ENCODE data around the gene CD37.

Gene CD37

DNA sequence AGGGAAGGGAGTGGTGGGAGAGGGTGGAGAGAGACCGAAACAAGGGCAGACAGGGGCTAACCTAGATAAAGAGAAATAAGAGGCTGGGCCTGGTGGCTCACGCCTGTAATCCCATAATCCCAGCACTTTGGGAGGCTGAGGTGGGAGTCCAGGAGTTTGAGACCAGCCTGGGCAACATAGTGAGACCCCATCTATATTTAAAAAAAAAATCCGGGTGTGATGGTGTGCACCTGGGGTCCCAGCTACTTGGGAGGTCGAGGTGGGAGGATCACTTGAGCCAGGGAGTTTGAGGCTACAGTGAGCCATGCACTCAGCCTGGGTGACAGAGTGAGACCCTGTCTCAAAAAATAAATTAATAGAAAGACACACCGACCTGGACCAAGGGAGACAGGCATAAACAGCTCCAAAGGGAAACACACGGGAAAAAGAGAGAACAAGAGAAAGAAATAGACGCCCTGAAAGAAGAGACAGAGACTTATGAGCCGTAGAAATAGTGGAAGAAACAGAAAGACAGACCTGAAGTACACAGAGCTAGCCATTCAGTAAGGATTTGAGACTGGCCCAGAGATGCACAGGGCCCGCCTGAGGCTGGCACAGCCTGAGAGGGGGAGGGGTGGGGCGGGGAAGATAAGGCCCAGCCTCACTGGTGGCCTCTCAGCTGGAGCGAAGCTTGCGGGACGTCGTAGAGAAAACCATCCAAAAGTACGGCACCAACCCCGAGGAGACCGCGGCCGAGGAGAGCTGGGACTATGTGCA, 2.2 kb downstream of the CD37 start:
- peaks cover 68% of the 10 kb centered on the region for H3K4me1 Mint-ChIP-seq (ENCODE audit: low read depth)
- H3K4me3 Mint-ChIP-seq = peak overlapping the region; percentile 99
- H3K27ac Mint-ChIP-seq = peak overlapping the region; percentile 98
- peaks cover 33% of the 10 kb centered on the region for H3K36me3 Mint-ChIP-seq (ENCODE audit: low read depth)
- H3K27me3 Mint-ChIP-seq = no peaks in the 10 kb centered on the region
- no peaks in the 10 kb centered on the region for H3K9me3 Mint-ChIP-seq

DNA sequence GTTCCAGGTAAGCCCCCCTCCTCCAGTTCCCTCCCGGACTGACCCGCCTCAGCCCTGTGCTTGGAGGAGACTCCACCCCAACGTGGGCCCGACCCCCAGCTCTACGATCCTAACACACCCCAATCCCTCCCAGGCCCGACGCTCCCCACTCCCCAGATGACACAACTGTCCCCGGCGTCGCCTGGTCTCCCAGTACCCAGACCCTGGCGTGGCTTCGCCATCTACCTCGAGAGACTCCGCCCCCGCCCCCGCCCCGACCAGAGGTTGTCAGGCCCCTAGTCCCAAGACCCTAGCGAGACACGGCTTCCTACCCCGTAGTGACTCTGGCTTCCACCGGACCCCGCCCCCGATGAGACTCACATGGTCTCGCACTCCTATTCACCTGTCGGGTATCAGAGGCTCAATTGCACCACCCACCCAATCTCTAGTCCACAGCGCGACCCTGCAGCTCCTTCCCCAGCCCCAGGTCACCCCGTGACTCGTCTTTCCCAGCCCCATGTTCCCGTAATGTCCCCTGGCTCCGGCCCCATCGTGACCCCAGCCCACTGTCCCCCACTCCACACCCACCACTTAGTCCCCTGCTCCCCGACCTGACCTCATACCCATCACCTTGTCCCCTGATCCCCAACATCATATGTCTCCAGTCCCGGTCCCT, 2.9 kb downstream of the CD37 start:
- Mint-ChIP-seq H3K9me3 (no peaks in the 10 kb centered on the region), H3K36me3 (ENCODE audit: low read depth) (peaks cover 33% of the 10 kb centered on the region)

DNA sequence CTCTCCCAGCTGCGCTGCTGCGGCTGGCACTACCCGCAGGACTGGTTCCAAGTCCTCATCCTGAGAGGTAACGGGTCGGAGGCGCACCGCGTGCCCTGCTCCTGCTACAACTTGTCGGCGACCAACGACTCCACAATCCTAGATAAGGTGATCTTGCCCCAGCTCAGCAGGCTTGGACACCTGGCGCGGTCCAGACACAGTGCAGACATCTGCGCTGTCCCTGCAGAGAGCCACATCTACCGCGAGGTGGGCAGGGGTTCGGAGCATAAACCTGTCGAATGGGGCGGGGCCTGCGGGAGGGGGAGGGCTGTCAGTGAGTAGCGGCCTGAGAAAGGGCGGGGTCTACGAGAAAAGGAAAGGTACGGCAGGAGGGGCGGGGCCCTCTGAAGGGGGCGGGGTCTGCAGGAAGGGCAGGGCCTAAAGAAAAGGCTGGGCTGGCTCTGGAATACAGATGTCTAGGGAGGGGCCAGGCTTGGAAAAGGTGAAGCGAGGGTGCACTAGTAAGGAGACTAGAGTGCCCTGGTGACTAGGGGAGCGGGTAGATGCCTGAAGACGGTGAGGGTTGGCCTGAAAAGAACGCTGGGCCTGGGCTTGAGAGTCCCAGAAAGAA, 3.6 kb downstream of the CD37 start:
- Mint-ChIP-seq H3K4me1 (ENCODE audit: low read depth) (peaks cover 61% of the 10 kb centered on the region), H3K9me3 (no peaks in the 10 kb centered on the region), H3K27ac (peak overlapping the region; percentile 45), H3K4me3 (no peak overlapping the region), H3K36me3 (ENCODE audit: low read depth) (peaks cover 33% of the 10 kb centered on the region), H3K27me3 (no peaks in the 10 kb centered on the region)

More for the DNA sequence above, 2.9 kb downstream of the CD37 start:
- Mint-ChIP-seq H3K4me1 (ENCODE audit: low read depth) (peaks cover 67% of the 10 kb centered on the region), H3K27ac (peak overlapping the region; percentile 45), H3K4me3 (peak overlapping the region; percentile 3), H3K27me3 (no peaks in the 10 kb centered on the region)

DNA sequence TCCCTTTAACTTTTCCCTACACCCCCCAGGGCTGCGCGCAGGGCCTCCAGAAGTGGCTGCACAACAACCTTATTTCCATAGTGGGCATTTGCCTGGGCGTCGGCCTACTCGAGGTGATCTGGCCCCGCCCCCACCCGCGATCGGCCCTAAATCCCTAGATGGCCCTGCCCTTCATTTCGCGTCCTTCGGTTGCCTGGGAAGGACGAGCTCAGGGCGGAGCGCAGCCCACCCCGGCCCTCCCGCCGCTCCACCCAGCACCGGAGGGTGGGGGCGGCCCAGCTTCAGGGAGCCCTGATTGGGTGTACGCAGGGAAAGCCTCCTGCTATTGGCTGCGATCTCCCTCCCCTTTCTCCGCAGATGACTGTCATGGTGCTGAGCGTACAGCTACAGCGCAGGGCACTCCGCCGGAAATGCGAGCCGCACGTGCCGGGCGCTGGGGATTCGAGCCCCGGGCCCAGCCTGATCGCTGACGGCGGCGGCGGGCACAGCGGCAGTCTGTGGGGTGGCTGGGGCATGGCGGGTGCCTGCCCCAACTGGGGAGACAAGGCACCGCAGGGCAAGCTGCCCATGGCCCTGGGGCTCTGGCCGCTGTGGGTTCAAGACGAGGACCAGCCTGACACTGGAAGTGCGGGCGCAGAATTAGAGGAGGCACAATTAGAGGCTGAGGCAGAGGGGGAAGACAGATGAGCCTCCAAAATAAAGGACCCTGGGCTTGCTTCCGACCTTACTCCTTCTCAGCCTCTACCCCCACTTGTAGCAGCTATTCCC, 4.3 kb downstream of the CD37 start:
- no peaks in the 10 kb centered on the region for H3K9me3 Mint-ChIP-seq
- H3K4me3 Mint-ChIP-seq = no peak overlapping the region
- peaks cover 33% of the 10 kb centered on the region for H3K36me3 Mint-ChIP-seq (ENCODE audit: low read depth)
- H3K27me3 Mint-ChIP-seq = no peaks in the 10 kb centered on the region
- peak overlapping the region; percentile 5 for H3K27ac Mint-ChIP-seq
- peaks cover 54% of the 10 kb centered on the region for H3K4me1 Mint-ChIP-seq (ENCODE audit: low read depth)

DNA sequence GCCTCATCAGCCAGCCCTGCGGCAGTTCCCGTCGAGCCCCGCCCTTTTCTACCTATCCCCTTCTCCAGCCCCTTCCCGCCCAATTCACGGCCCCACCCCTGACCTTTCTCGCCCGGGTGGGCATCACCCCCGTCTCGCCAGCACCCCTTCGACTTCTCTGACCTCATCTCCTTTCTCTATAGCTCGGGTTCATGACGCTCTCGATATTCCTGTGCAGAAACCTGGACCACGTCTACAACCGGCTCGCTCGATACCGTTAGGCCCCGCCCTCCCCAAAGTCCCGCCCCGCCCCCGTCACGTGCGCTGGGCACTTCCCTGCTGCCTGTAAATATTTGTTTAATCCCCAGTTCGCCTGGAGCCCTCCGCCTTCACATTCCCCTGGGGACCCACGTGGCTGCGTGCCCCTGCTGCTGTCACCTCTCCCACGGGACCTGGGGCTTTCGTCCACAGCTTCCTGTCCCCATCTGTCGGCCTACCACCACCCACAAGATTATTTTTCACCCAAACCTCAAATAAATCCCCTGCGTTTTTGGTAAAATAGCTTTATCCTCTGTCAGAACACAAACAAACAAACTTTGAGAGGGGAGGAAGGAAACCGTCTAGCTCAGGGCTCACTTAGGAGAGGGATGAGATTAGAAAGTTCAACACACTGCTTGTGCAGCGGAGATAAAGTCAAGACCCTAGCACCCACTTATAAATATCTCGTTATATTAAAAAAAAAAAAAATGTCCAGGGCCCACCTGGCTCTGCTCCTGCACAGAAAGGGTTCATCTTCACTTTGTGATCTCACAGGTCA, 5.1 kb downstream of the CD37 start:
- Mint-ChIP-seq H3K36me3 (ENCODE audit: low read depth) (peaks cover 33% of the 10 kb centered on the region), H3K4me1 (ENCODE audit: low read depth) (peaks cover 55% of the 10 kb centered on the region)

DNA sequence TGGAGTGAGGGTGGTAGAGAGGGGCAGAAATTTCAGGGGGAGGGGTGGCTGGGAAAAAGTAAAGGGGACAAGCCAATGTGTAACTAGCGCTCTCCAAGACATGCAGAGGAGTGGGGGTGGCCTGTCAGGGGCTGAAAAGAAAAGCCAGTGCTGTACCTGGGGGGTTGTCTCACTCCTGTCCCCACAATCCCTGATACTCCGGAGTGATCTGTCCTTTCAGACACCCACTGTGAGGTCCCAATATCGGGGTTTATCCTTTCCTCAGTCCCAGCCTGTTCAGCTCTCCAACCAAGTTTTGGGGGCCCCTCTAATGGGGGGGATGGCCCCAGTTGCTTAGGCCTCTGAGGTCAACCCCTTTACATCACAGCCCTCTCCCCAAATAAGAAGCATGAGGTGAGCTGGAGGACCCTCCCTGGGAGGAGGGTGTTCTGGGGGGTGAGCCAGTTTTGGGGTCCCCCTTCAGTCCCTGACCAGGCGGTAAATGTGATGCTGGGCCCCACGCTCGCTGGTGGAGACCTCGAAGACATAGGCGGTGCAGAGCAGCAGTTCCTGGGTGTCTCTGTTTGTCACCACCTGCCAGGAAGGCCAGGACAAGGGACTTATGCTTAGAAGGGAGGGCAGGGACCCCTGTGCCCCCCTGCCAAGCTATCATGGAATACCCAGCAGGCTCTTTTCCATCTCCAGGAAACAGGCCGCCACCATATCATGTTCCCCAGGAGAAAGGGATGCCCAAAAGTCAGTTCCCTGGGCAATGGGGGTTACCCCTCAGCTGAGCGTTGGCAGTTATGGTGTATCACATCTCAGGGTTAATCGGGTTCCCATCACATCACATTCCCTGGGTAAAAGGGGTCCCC, 5.9 kb downstream of the CD37 start:
- Mint-ChIP-seq H3K4me3 (no peak overlapping the region), H3K27me3 (no peaks in the 10 kb centered on the region), H3K36me3 (ENCODE audit: low read depth) (peaks cover 33% of the 10 kb centered on the region), H3K9me3 (no peaks in the 10 kb centered on the region), H3K27ac (no peak overlapping the region), H3K4me1 (ENCODE audit: low read depth) (peaks cover 52% of the 10 kb centered on the region)

More for the DNA sequence above, 5.1 kb downstream of the CD37 start:
- H3K9me3 Mint-ChIP-seq = no peaks in the 10 kb centered on the region
- H3K4me3 Mint-ChIP-seq = peak overlapping the region; percentile 60
- peak overlapping the region; percentile 82 for H3K27ac Mint-ChIP-seq
- no peaks in the 10 kb centered on the region for H3K27me3 Mint-ChIP-seq

DNA sequence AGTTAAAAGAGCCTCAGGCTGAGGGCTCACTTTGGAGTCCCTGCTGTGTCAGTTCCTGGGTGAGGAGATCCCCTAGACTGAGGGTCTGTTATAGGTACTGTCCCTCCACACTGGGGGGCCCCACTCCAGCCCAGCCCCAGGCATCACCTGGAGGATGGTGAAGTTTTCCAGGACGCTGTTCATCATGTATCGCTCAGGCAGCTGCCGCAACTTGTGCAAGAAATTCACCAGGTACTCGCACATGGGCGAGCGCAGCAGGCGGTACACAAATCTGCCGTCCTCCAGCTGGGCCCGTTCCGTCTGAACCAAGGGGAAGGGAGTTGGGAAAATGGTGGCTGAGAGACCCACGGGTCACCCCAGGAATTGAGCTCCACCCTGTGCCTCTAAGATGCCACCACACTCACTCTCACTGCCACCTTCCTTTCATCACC, 7.1 kb downstream of the CD37 start:
- Mint-ChIP-seq H3K27me3 (no peaks in the 10 kb centered on the region), H3K36me3 (ENCODE audit: low read depth) (peaks cover 26% of the 10 kb centered on the region), H3K27ac (no peak overlapping the region), H3K9me3 (no peaks in the 10 kb centered on the region), H3K4me1 (ENCODE audit: low read depth) (peaks cover 40% of the 10 kb centered on the region), H3K4me3 (no peak overlapping the region)

DNA sequence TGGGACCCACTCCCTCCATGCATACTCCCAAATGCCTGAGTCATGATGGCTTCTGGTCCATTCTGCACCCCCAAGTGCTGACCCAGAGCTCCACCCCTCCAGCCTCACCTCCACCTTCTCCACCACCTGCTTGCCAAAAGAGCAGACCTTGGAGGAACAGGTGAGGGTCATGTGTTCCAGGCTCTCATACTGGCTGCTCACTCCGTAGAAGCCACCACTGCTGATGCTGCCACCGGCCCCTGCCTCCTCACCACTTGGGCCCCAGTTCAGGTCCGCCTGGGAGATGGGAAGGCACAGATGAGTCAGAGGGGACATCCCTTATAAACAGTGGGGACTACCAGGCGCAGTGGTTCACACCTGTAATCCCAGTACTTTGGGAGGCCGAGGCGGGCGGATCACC, 7.9 kb downstream of the CD37 start:
- Mint-ChIP-seq H3K4me1 (ENCODE audit: low read depth) (peaks cover 34% of the 10 kb centered on the region), H3K27ac (peak overlapping the region; percentile 6), H3K4me3 (no peak overlapping the region), H3K36me3 (ENCODE audit: low read depth) (peaks cover 22% of the 10 kb centered on the region), H3K27me3 (no peaks in the 10 kb centered on the region), H3K9me3 (no peaks in the 10 kb centered on the region)

DNA sequence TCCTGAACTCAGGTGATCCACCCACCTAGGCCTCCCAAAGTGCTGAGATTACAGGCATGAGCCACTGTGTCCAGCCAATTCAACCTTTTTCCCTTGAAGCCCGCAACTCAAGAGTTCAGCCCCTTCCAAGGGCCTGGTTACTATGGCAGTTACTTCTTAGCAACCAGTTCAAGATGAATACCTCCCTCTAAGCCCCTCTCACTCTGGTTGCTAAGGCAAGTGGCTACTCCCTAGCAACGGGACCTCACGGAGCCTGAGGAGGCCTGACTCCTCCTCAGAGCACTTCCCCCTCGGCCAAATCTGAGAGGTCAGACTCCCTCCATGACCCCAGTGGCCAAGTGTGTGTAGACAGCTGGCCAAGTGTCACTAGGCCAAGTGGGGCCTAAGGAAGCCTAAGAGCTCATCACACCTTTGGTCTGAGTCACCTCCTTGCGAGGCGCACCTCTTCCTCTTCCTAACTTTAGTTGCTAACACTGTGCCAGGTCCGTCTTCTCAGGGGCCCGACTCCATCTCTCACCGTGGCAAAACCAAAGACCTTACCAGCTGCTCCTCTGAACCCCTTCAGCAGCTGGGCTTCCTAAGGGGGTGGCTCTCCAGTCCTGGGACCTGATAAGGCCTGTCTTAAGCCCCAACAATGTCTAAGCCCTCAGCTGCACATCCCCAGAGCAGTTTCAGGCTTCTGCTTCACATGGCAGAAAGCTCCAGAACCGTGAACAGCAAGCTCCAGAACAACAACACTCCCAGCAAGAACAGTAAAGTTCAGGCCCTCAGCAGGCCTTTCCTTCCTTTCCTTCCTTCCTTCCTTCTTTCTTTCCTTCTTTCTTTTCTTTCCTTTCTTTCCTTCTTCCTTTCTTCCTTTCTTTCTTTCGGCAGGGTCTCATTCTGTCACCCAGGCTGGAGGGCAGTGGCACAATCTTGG, 9.6 kb downstream of the CD37 start:
- no peak overlapping the region for H3K4me3 Mint-ChIP-seq
- no peaks in the 10 kb centered on the region for H3K9me3 Mint-ChIP-seq
- H3K36me3 Mint-ChIP-seq (ENCODE audit: low read depth) = peaks cover 12% of the 10 kb centered on the region
- peaks cover 24% of the 10 kb centered on the region for H3K4me1 Mint-ChIP-seq (ENCODE audit: low read depth)
- peak overlapping the region; percentile 67 for H3K27ac Mint-ChIP-seq
- no peaks in the 10 kb centered on the region for H3K27me3 Mint-ChIP-seq

DNA sequence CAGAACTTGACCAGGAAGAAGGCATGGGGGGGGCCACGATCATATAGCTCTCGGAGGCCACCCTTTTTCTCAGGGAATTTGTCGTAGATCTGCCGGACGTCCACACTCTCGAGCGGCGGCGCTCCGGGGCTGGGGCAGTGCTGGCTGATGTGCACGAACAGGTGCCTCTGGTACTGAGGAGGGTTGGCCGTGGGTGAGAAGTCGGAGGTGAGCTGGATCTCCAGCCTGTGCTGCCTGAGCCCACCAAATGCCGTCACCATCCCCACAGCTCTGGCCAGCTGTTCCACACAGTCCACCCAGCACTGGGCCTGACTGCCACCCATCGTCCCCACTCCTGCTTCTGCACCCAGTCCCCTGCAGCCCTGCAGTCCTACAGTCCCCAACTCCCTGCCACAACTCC, 12.0 kb downstream of the CD37 start:
- H3K4me3 Mint-ChIP-seq = no peak overlapping the region
- H3K27ac Mint-ChIP-seq = no peak overlapping the region
- H3K4me1 Mint-ChIP-seq (ENCODE audit: low read depth) = peaks cover 16% of the 10 kb centered on the region
- H3K27me3 Mint-ChIP-seq = no peaks in the 10 kb centered on the region
- no peaks in the 10 kb centered on the region for H3K9me3 Mint-ChIP-seq
- no peaks in the 10 kb centered on the region for H3K36me3 Mint-ChIP-seq (ENCODE audit: low read depth)

DNA sequence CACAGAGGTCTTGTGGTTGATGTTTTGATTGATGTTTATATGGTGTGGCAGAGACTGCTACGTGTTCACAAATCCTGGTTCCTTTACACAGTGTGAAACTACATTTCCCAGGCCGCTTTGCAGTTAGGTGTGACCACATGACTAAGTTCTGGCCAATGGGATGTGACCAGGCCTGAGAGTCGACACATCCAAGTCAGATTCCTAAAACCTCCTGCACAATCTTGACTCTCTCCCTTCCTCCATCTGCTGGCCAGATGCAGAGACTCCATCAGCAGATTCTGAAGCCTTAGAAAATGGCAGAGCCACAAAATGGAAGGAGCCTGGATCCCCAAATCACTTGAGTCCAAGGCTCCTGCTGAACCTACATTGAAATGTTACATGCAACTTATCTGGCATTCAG, 12.6 kb downstream of the CD37 start:
- no peaks in the 10 kb centered on the region for H3K27me3 Mint-ChIP-seq
- no peak overlapping the region for H3K27ac Mint-ChIP-seq
- peaks cover 12% of the 10 kb centered on the region for H3K4me1 Mint-ChIP-seq (ENCODE audit: low read depth)
- no peak overlapping the region for H3K4me3 Mint-ChIP-seq
- H3K9me3 Mint-ChIP-seq = no peaks in the 10 kb centered on the region
- no peaks in the 10 kb centered on the region for H3K36me3 Mint-ChIP-seq (ENCODE audit: low read depth)

DNA sequence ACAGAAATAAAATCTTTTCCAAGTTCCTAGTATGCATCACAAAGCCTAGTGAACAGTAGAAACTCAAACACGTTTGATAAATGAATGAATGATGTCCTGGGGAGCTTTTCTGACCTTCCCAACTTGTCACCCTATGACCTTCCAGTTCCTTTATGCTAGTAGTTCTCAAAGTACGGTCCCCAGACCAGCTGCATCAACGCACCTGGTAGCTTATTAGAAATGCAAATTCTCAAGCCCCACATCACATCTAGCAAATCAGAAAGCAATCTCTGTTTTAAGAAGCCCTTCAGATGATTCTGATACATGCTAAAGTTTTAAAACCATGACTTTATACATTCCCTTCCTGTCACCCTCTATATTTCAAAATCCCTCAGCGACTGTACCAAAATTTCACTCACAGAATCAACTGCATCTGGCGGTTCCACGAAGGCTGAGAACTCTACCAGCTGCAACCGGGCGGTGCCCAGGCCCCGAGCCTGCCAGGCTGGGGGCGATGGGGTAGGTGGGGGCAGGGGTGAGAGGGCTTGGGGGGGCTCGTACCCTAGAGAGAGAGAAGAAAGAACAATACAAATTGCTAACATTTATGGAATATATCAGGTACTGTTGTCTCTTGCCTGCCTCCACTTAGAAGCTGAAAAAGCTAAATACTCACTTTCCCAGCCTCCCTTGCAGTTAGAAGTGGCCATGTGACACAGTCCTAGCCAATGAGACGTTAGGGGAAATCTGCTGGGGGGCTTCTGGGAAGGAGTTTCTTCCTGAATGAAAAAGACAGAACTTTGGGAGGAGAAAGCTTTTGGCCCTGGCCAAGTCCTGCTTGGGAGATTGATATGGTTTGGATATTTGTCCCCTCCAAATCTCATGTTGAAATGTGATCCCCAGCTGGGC, 13.3 kb downstream of the CD37 start:
- Mint-ChIP-seq H3K36me3 (ENCODE audit: low read depth) (no peaks in the 10 kb centered on the region), H3K27ac (no peak overlapping the region), H3K27me3 (peaks cover 4% of the 10 kb centered on the region), H3K4me3 (no peak overlapping the region), H3K9me3 (no peaks in the 10 kb centered on the region), H3K4me1 (ENCODE audit: low read depth) (peaks cover 9% of the 10 kb centered on the region)

Measured in stimulated activated naive CD8-positive, alpha-beta T cell treated with anti-CD3 and anti-CD28 coated beads, Interleukin-15, Interleukin-2, amounts not matched to agents 100 ng/mL and 50 ng/mL, for 24 hours (primary cell).